Stimulated activated CD4-positive, alpha-beta T cell treated with anti-CD3 and anti-CD28 coated beads, Interleukin-4, amount 100 ng/mL, for 4 hours (primary cell): ENCODE data around the gene YIF1B.

Source experiments
- DNase-seq, 2 experiments: peaks; one replicate each; pipeline ENCODE4 v3.0.0-alpha.2; 2020

The YIF1B gene

GRCh38 chr19:38333245-38333644 lies 17.5 kb upstream of the YIF1B start:
- no peak for DNase-seq

GRCh38 chr19:38331728-38332127 lies 16.0 kb upstream of the YIF1B start:
- DNase-seq: no peak

GRCh38 chr19:38329651-38330050 lies 13.9 kb upstream of the YIF1B start:
- no peak for DNase-seq

- DNase-seq: no peak
Observed at GRCh38 chr19:38326591-38326990, 10.8 kb upstream of the YIF1B start.

GRCh38 chr19:38324431-38324830 lies 8.7 kb upstream of the YIF1B start:
- DNase-seq: no peak

- DNase-seq: no peak
Observed at GRCh38 chr19:38323291-38323690, 7.5 kb upstream of the YIF1B start.

- no peak for DNase-seq
Observed at GRCh38 chr19:38321646-38322196, 6.0 kb upstream of the YIF1B start.

GRCh38 chr19:38320969-38321339 lies 5.2 kb upstream of the YIF1B start:
- DNase-seq: no peak

- peak; percentile 59 to 64 for DNase-seq
Observed at GRCh38 chr19:38319421-38320258, 3.9 kb upstream of the YIF1B start, which contains the start of gene KCNK6. TSS of gene KCNK6 (plus strand) at chr19:38319845. CDS start at chr19:38319951, 106 bp downstream.

- DNase-seq: no peak
Observed at GRCh38 chr19:38318660-38319059, 2.9 kb upstream of the YIF1B start.

- peak; percentile 6 to 12 for DNase-seq
Observed at GRCh38 chr19:38317104-38317612, 1.4 kb upstream of the YIF1B start.

- DNase-seq: no peak
Observed at GRCh38 chr19:38316477-38317067, 825 bp upstream of the YIF1B start.

GRCh38 chr19:38310986-38311385 lies 4.8 kb downstream of the YIF1B start:
- DNase-seq: no peak

- DNase-seq: no peak
Observed at GRCh38 chr19:38310279-38310670, 5.5 kb downstream of the YIF1B start.

- DNase-seq: no peak
Observed at GRCh38 chr19:38309615-38310278, 6.0 kb downstream of the YIF1B start.

- DNase-seq: no peak
Observed at GRCh38 chr19:38308926-38309614, 6.7 kb downstream of the YIF1B start.

- no peak for DNase-seq
Observed at GRCh38 chr19:38308006-38308766, 7.6 kb downstream of the YIF1B start.

- DNase-seq: no peak
Observed at GRCh38 chr19:38307597-38307996, 8.2 kb downstream of the YIF1B start.

- DNase-seq: no peak
Observed at GRCh38 chr19:38307076-38307475, 8.7 kb downstream of the YIF1B start.

GRCh38 chr19:38306236-38306635 lies 9.5 kb downstream of the YIF1B start:
- DNase-seq: no peak

GRCh38 chr19:38304866-38305429 lies 10.8 kb downstream of the YIF1B start:
- no peak for DNase-seq
